GM10266 (cell line): ENCODE results near the gene TMEM120B.

ENCODE experiments used
- DNase-seq: peaks from one replicate; pipeline ENCODE4 v3.0.0; 2012; ENCODE audit errors: extremely low spot score
- CTCF ChIP-seq: IDR thresholded peaks from 2 replicates; pipeline ENCODE4 v1.5.1; 2012; ENCODE audit warnings: mild to moderate bottlenecking, low read depth; ENCODE audit not compliant: control insufficient read depth, insufficient read depth; ENCODE audit errors: missing control alignments

TMEM120B gene

GRCh38 chr12:121779422-121779895, 66.9 kb downstream of the TMEM120B start:
- no peak for TF ChIP-seq CTCF
- DNase-seq, result no peak

- TF ChIP-seq CTCF, result no peak
These were observed 67.9 kb downstream of the TMEM120B start for GRCh38 chr12:121780429-121780828.

GRCh38 chr12:121781484-121781997, 69.0 kb downstream of the TMEM120B start:
- no peak for TF ChIP-seq CTCF
- no peak for DNase-seq

More at GRCh38 chr12:121780429-121780828, 67.9 kb downstream of the TMEM120B start:
- no peak for DNase-seq

GRCh38 chr12:121781998-121782979, 69.7 kb downstream of the TMEM120B start:
- TF ChIP-seq CTCF, result no peak
- peak; percentile 67 for DNase-seq

GRCh38 chr12:121783766-121784165, 71.2 kb downstream of the TMEM120B start:
- TF ChIP-seq CTCF, result no peak
- no peak for DNase-seq

- no peak for TF ChIP-seq CTCF
- no peak for DNase-seq
These were observed 71.9 kb downstream of the TMEM120B start for GRCh38 chr12:121784460-121784859.

- TF ChIP-seq CTCF, result no peak
- no peak for DNase-seq
These were observed 73.9 kb downstream of the TMEM120B start for GRCh38 chr12:121786440-121786825.
